Tracheal epithelial cell (primary cell): Measurements from ENCODE around the gene LCN12. TPM values are rescaled to one million over a fixed set of nuclear protein-coding genes. Genes with fewer than 3 reads are reported as not detected.

ENCODE experiments used
- total RNA-seq: library from RNA; depleted of rRNA; stranded (reverse); fragments of >200 nt; gene quantifications from 2 replicates; pipeline ENCODE4 v1.2.1, GENCODE V29; 2014

LCN12 gene, protein sequence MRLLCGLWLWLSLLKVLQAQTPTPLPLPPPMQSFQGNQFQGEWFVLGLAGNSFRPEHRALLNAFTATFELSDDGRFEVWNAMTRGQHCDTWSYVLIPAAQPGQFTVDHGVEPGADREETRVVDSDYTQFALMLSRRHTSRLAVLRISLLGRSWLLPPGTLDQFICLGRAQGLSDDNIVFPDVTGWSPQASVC
- total RNA-seq: 1.2 TPM in 1 of 2 replicates, not detected in the other

DNA sequence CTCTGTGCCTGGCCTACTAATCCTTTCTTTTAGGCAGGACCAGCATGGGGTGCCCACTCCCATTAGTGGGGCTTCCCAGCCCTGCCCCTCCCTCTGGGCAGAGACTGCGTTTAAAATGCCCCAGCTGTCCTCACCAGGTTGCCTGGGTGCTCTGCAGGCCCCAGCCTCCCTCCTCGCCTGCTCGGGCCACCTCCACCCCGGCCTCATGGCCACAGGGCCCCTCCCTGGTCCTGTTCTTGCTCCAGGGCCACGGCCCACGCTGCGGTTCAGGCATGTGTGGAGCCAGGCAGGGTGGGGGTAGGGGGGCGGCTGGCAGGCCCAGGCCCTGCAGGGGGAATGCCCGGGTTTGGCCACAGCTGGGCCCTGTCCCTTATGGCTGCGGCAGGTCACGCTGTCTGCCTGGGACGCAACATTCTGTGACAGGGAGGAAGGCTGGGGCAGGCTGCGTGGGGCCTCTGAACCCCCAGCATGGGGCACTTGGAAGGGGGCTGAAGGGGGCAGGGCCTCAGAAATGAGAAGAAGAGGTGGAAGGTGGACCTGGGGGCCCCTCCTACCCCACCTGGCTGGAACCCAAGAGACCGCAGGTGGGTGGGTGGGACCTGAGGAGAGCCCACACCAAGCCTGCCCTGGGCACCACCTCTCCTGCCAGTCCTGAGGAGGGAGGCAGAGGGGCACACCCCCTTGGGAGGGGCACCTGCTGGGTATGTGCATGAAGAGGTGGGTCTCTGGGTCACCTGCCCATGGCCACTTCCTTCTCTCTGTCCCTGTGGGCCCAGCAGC, at the start of gene LCN12:
Gene LCN12 (plus strand): TSS at position 733 of the 780 bp plus-strand sequence. CDS start 55 bp downstream, outside the sequence.

DNA sequence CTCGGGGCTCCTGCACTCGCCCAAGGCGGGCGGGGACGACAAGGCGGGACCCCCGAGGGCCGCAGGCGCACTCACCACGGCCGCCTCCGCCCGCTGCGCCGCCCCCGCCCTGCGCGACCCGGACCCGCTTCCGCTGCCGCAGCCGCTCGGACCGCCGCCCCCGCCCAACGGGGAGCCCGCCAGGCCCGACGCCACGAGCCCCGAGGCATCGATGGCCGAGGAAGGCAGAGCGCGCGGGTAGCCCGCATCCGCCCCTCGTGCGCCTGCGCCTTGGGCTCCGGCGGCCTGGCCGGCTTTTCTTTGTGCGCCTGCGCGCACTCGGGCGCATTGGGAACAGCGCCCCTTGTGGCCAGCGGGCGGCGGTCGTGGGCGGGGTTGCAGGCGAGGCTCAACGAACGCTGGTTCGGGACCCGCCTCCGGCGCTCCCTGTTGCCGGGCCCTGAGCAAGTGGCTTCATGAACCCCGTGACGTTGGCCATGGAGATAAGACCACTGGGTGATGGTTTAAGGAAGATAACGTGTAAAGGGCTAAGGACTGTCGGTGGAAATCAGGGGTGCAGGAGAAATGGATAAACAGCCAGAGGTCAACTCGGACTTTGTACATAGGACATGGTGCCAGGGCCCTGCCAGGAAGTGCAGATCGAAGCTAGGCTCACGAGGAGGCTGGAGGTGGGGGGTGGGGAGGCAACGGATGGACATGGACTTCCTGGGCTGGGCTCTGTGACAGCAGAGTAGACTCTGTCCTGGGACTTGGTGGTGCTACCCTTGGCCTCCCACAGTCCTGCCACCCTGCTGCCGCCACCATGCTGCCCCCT, 7.3 kb upstream of the LCN12 start, which contains the start of the genes C8G and FBXW5:
Gene C8G (plus strand): TSS at position 725 of the 814 bp plus-strand sequence. CDS start 78 bp downstream, at position 803.
Gene FBXW5 (minus strand): TSS at position 220 of the 814 bp plus-strand sequence. CDS start 655 bp downstream, outside the sequence.

DNA sequence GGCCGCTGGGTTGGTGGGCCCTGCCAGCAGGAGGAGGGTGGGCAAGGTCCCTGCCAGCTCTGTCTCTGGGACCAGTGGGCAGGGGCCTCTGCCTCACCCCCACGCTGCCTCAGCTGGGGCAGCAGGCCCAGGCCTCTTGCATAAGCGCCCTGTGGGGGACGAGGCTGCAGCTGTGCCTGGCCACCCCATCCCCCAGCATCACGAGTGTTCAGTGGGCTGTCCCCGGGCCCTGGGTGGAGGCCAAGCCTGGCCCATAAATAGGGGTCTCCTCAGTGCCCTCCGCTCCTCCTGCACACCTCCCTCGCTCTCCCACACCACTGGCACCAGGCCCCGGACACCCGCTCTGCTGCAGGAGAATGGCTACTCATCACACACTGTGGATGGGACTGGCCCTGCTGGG, 25.1 kb downstream of the LCN12 start, which contains the start of gene PTGDS:
Gene PTGDS (plus strand): TSS at position 282 of the 400 bp plus-strand sequence. CDS start 75 bp downstream, at position 357.

DNA sequence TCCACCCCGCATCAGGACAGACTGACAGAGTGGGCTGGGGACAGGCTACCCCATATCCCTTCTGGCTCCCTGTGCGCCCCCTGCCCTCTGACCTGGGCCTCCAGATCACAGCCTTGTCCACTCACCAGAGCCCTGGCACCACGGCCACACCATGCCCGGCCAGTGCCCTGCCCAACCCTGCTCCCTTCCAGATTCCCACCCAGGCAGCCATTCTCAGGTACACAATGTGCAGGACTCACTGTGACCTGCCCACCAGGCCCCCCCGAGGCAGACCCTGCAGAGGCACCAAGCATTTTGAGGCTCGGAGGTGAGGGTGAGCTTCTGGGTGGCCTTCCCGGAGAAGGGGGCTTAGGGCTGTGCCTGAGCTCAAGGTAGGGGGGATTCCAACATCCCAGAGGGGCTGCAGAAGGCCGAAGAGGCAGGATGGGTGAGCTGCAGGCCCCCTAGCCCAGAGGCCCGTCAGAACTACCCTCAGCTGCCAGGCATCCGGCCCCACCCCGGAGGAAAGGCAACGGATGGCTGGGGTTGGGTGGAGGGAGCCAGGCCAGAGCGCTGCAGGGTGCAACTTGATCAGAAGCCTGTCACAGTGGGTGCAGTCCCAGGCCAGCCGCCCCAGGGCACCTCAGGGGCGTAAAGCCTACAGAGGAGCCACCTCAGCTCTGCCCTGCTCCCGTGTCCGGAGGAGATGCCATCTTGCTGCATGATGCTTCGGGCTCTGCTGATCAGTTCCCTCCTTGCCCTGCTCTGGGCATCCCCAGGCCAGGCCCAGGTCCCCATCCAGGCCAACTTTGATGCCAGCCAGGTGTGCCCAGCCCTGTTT, 30.4 kb downstream of the LCN12 start, which contains the start of gene LCNL1:
Gene LCNL1 (plus strand): TSS at position 762 of the 820 bp plus-strand sequence. CDS start 594 bp downstream, outside the sequence.

DNA sequence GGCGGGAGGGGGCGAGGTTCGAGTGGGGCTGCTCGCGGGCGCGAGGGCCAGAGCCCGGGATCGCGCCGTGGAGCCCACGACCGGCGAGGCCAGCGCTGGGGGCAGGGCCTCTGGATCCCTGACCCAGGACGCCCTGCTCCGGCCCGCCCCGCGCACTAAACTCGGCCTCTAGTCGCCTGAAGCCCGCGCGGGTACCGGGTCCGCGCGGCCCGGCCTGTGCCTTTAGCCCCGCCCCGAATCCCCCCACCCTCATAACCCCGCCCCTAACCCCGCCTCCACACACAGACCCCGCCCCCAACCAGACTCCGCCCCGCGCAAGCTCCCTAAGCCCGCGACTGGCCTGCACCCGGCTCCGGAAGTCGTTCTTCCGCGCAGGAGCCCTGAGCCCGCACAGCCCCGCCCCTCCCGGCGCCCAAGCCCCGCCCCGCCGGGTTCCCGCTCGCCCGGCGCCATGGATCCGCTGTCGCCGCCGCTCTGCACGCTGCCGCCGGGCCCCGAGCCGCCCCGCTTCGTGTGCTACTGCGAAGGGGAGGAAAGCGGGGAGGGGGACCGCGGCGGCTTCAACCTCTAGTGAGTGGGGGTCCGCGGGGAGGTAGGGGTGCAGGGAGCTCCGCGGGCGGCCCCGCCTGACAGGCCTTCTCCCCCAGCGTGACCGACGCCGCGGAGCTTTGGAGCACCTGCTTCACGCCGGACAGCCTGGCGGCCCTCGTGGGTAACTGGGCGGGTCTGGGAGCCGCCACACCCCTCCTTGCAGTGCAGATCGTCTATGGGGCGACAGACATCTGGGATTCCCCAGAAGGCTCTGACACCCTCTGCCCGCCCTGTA, 40.1 kb downstream of the LCN12 start, which contains the start of gene PAXX:
Gene PAXX (plus strand): TSS at position 430 of the 826 bp plus-strand sequence. CDS start 22 bp downstream, at position 452.

DNA sequence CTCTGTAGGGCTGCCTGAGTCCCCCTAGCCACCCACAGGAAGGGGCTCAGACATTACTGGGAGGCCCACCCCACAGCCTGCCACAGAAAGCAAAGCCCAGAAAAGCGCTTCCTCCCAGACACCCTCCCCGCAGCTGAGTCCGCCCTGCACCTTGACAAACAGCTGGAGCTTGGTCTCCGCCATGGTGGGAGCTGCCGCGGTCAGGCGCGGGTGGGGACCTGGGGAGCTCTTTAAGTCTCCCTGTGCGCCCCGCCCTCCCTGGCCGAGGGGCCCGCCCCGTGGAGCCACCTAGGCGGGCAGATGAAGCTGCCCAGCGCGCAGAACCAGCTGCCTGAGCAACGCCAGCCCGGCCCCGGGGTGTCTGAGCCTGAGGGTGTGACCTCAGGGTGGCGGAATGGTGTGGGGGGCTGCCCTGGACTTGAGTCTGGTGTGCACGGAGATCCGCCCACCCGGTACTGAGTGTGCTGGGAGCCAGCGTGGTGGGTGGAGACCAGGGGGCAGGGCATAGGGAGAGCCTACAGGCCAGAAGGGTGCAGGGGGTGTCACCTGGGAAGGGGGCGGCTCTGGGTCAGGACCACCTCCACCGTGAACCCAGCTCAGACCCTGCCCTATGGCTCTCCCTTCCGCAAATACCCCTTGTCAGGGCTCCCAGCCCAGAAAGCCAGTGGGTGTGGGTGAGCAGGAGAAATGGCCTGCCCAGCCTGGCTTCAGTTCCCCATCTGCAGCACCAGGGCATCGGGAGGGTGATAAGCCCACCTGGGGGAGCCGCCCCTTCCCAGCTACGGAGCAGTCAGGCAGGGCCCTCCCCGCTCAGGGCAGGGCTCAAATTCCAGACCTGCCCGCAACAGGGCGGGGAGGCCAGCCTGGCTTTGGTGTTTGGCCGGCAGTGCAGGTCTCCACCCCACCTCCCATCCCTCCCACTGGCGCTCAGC, 44.6 kb downstream of the LCN12 start, which contains the start of gene CLIC3:
Gene CLIC3 (minus strand): TSS at position 208 of the 932 bp plus-strand sequence. CDS start 25 bp downstream, at position 183.

Other genes with a start within 250 kb of the LCN12 start
- 0.43 and 5.3 TPM in 2 replicates for gene DIPK1B, start 239.7 kb upstream of the LCN12 start, total RNA-seq
- gene LCN10, start 209.3 kb upstream of the LCN12 start, total RNA-seq: under 0.01 TPM in 1 of 2 replicates, not detected in the other
- gene LCN6, start 203.7 kb upstream of the LCN12 start, total RNA-seq: not detected in 2 replicates
- gene LCN8, start 194.0 kb upstream of the LCN12 start, total RNA-seq: not detected in 2 replicates
- under 0.01 TPM in 1 of 2 replicates, not detected in the other for gene LCN15, start 187.8 kb upstream of the LCN12 start, total RNA-seq
- gene TMEM141, start 160.9 kb upstream of the LCN12 start, total RNA-seq: 145 and 153 TPM in 2 replicates
- 0.43 TPM in 1 of 2 replicates, not detected in the other for gene CCDC183, start 155.9 kb upstream of the LCN12 start, total RNA-seq
- gene RABL6, start 144.3 kb upstream of the LCN12 start, total RNA-seq: 46.5 and 65.9 TPM in 2 replicates
- 1.1 and 1.7 TPM in 2 replicates for gene AJM1, start 109.8 kb upstream of the LCN12 start, total RNA-seq
- gene PHPT1, start 102.9 kb upstream of the LCN12 start, total RNA-seq: 64.6 and 90.8 TPM in 2 replicates
- gene MAMDC4, start 99.9 kb upstream of the LCN12 start, total RNA-seq: 1.1 and 1.9 TPM in 2 replicates
- gene EDF1, start 86.0 kb upstream of the LCN12 start, total RNA-seq: 188 and 239 TPM in 2 replicates
- 10.4 and 14.5 TPM in 2 replicates for gene TRAF2, start 65.8 kb upstream of the LCN12 start, total RNA-seq
- 168 and 235 TPM in 2 replicates for gene FBXW5, start 7.5 kb upstream of the LCN12 start, total RNA-seq
- not detected in 2 replicates for gene C8G, start 7.0 kb upstream of the LCN12 start, total RNA-seq
- gene PTGDS, start 25.2 kb downstream of the LCN12 start, total RNA-seq: not detected in 2 replicates
- not detected in 2 replicates for gene LCNL1, start 30.7 kb downstream of the LCN12 start, total RNA-seq
- gene PAXX, start 40.1 kb downstream of the LCN12 start, total RNA-seq: 16.4 and 21.4 TPM in 2 replicates
- gene CLIC3, start 44.3 kb downstream of the LCN12 start, total RNA-seq: 4.0 and 4.8 TPM in 2 replicates
- gene ABCA2, start 76.0 kb downstream of the LCN12 start, total RNA-seq: 9.8 and 13.0 TPM in 2 replicates
- gene FUT7, start 79.8 kb downstream of the LCN12 start, total RNA-seq: not detected in 2 replicates
- 8.3 and 9.4 TPM in 2 replicates for gene NPDC1, start 93.9 kb downstream of the LCN12 start, total RNA-seq
- 0.21 and 1.7 TPM in 2 replicates for gene ENTPD2, start 101.8 kb downstream of the LCN12 start, total RNA-seq
- 1.1 and 4.1 TPM in 2 replicates for gene SAPCD2, start 118.3 kb downstream of the LCN12 start, total RNA-seq
- 1.7 and 13.3 TPM in 2 replicates for gene UAP1L1, start 125.2 kb downstream of the LCN12 start, total RNA-seq
- gene MAN1B1, start 134.7 kb downstream of the LCN12 start, total RNA-seq: 69.9 and 71.4 TPM in 2 replicates
- 76.1 and 80.4 TPM in 2 replicates for gene DPP7, start 162.5 kb downstream of the LCN12 start, total RNA-seq
- gene GRIN1, start 186.9 kb downstream of the LCN12 start, total RNA-seq: 0.21 and 0.48 TPM in 2 replicates
- gene LRRC26, start 217.8 kb downstream of the LCN12 start, total RNA-seq: 0.24 TPM in 1 of 2 replicates, not detected in the other
- not detected in 2 replicates for gene TMEM210, start 219.8 kb downstream of the LCN12 start, total RNA-seq
- gene ANAPC2, start 236.3 kb downstream of the LCN12 start, total RNA-seq: 8.5 and 9.6 TPM in 2 replicates
- 76.3 and 93.3 TPM in 2 replicates for gene SSNA1, start 236.4 kb downstream of the LCN12 start, total RNA-seq
- 4.1 and 6.4 TPM in 2 replicates for gene TPRN, start 248.5 kb downstream of the LCN12 start, total RNA-seq